Stimulated activated CD8-positive, alpha-beta memory T cell treated with anti-CD3 and anti-CD28 coated beads, Interleukin-7, amount 100 ng/mL, for 48 hours (primary cell): ENCODE measurements around the gene ZNF513.
A peak's percentile ranks its signal among the peaks of the same experiment; 100 is the strongest.

Experiments
- DNase-seq, 2 donors: peaks; one replicate each; pipeline ENCODE4 v3.0.0-alpha.2; 2020; ENCODE audit warnings: low read depth in 1 of 2; ENCODE audit errors: extremely low read depth in 1 of 2

Gene ZNF513

GRCh38 chr2:27390822-27391679 is 10.5 kb upstream of the ZNF513 start:
- no peak for DNase-seq

DNA sequence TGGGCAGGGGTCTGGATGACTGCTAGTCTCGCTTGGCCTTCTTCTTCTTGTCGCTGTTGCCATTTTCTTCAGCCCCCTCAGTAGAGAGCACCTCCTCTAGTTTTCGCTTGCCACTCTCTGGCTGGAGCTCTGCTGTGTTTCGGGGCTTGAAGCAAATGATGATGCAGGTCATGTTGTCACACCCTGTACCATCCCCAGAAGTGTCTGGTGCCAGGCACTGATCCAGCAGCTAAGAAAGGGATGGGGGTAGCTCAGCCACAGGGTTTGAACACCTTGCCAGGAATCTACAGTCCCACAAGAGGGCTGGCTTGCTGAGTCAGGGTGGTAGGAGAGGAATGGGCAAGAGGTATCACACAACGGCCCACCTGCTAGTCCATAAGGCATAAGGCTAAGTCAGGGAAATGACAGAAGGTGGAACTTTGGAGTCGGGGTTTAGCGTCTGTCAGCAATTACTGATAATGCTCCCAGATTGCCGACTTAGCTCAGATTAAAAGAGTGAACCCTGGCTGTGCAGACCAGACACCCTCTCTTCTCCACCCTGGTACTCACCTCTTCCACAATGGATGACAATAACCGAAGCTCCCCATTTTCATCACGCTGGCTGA is 1.1 kb upstream of the ZNF513 start:
- DNase-seq = no peak

GRCh38 chr2:27379836-27380625 is 503 bp downstream of the ZNF513 start:
- no peak for DNase-seq

DNA sequence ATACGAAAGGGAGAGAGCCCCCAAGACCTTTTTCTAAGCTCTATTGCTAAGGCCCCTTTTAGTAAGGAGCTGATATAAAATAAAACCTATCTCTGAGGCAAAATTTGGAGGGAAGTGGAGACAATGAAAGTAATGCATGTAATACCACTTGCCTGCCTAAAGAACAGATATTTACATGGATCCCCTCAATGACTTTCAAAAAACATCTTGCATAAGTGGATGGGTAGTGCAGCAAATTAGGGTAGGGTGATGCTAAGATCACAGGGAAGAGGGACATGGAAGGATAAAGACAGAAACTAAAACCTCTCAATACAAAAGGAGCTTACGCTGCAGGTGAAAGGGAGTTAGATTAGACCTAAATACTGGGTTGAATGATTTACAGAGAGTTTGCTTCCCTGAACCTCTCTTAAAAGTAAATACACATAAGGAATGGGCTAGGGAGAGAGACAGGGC is 1.1 kb downstream of the ZNF513 start:
- DNase-seq = no peak

- no peak for DNase-seq
Measured at GRCh38 chr2:27378809-27379290, 1.7 kb downstream of the ZNF513 start.

- DNase-seq = no peak
Measured at GRCh38 chr2:27378096-27378808, 2.3 kb downstream of the ZNF513 start.

- DNase-seq = no peak
Measured at GRCh38 chr2:27377618-27378095, 2.9 kb downstream of the ZNF513 start.

GRCh38 chr2:27376866-27377617 is 3.5 kb downstream of the ZNF513 start:
- no peak for DNase-seq

- no peak for DNase-seq
Measured at GRCh38 chr2:27376151-27376865, 4.2 kb downstream of the ZNF513 start.

DNA sequence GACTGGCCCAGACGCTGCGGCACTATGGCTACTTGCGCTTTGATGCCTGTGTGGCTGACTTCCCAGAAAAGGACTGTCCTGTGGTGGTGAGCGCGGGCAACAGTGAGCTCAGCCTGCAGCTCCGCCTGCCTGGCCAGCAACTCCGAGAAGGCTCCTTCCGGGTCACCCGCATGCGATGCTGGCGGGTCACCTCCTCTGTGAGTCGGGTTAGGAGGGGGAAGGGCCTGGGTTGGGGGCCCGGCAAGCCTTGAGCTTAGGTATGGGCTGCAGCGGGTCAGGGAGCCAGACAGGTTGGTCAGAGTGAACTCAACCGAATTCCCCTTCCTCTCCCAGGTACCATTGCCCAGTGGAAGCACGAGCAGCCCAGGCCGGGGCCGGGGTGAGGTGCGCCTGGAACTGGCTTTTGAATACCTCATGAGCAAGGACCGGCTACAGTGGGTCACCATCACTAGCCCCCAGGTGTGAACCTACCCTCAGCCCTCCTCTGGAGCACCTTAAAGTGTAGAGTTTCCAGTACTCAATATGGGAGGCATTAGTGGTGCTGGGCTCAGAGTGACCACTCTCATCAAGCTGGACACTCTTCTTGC is 4.9 kb downstream of the ZNF513 start:
- no peak for DNase-seq

DNA sequence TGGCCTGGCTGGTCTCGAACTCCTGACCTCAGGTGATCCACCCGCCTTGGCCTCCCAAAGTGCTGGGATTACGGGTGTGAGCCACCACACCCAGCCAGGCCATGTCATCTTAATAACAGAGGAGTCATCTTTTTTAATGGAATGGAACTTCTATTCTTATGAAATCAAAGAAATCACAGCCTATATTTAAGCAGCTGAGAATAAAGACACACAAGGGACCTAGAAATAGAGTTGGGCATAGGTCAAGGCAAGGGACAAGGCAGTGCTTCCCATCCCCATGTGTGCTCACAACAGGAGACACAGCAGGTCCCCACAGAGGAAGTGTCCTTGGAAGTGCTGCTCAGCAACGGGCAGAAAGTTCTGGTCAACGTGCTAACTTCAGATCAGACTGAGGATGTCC is 7.0 kb downstream of the ZNF513 start:
- DNase-seq = no peak

GRCh38 chr2:27372937-27373336 is 7.6 kb downstream of the ZNF513 start:
- no peak for DNase-seq

GRCh38 chr2:27370816-27371620 is 9.5 kb downstream of the ZNF513 start:
- no peak for DNase-seq

GRCh38 chr2:27370026-27370815 is 10.3 kb downstream of the ZNF513 start, which contains the start of the genes EIF2B4 and SNX17:
Gene EIF2B4 (minus strand): TSS chr2:27370338. CDS start chr2:27370314, 24 bp downstream.
Gene SNX17 (plus strand): TSS chr2:27370616. CDS start chr2:27370744, 128 bp downstream.
- peak; percentile 99 for DNase-seq

GRCh38 chr2:27369471-27370025 is 11.0 kb downstream of the ZNF513 start:
- DNase-seq = no peak

DNA sequence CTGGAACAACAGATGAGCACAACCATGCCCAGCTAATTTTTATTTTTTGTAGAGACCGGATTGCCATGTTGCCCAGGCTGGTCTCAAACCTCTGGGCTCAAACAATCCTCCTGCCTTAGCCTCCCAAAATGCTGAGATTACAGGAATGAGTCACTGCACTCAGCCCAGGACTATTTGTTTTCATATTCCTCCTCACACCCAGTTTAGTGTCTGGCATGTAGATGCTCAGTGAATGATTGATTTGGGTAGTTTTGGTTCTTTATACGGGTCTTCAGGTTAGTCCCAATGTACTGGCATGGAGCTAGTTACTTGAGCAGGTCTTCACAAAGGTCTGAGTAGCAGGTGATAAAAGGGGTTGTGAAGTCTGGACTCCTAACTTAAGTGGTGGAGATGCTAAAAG is 16.6 kb downstream of the ZNF513 start:
- no peak for DNase-seq
